ENCODE data around the gene INTS15. TPM values are rescaled to one million over a fixed set of nuclear protein-coding genes. Genes with fewer than 3 reads are reported as not detected.
"Not testable (repeated sequence)": the region's sequence is repeated elsewhere in the genome, so short reads cannot be mapped to it uniquely, and the experiment has no call there.

INTS15 gene
- total RNA-seq, 2 experiments from 2014 or later: 40.4 to 48.3 TPM

GRCh38 chr7:6563936-6564770, 25.7 kb upstream of the INTS15 start:
- ChIA-PET CTCF (interaction anchor here (0.5 kb wide), 1 partner anchor 260 kb away, joined by 6 read pairs; no protein-coding TSS in a partner anchor), POLR2A (no interaction called here)
- H3K4me3 Mint-ChIP-seq: no peak overlapping the region
- no peak overlapping the region for H3K27ac Mint-ChIP-seq
- peaks cover 5% of the 10 kb centered on the region for H3K4me1 Mint-ChIP-seq
- H3K27me3 Mint-ChIP-seq: peaks cover 1% of the 10 kb centered on the region
- H3K9me3 Mint-ChIP-seq: no peaks in the 10 kb centered on the region
- DNase-seq: no peak
- no peaks in the 10 kb centered on the region for H3K36me3 Mint-ChIP-seq (ENCODE audit: low read depth)

GRCh38 chr7:6565655-6566054, 24.2 kb upstream of the INTS15 start:
- Mint-ChIP-seq H3K4me1 (peaks cover 5% of the 10 kb centered on the region), H3K36me3 (ENCODE audit: low read depth) (no peaks in the 10 kb centered on the region), H3K4me3 (no peak overlapping the region), H3K9me3 (no peaks in the 10 kb centered on the region), H3K27me3 (peaks cover 3% of the 10 kb centered on the region), H3K27ac (no peak overlapping the region)
- POLR2A ChIA-PET: no interaction called here
- CTCF ChIA-PET: interaction anchor here (1.1 kb wide), 1 partner anchor 10 kb away, joined by 3 read pairs; no protein-coding TSS in a partner anchor
- no peak for DNase-seq

GRCh38 chr7:6567886-6568285, 21.9 kb upstream of the INTS15 start:
- H3K4me3 Mint-ChIP-seq: no peak overlapping the region
- DNase-seq: no peak
- no peaks in the 10 kb centered on the region for H3K9me3 Mint-ChIP-seq
- CTCF ChIA-PET: interaction anchor here (0.7 to 1.6 kb wide), 6 partner anchors 9 to 1586 kb away, joined by 3 to 4 read pairs (median 3); no protein-coding TSS in a partner anchor
- POLR2A ChIA-PET: no interaction called here
- no peaks in the 10 kb centered on the region for H3K36me3 Mint-ChIP-seq (ENCODE audit: low read depth)
- H3K27ac Mint-ChIP-seq: no peak overlapping the region
- H3K4me1 Mint-ChIP-seq: peaks cover 5% of the 10 kb centered on the region
- H3K27me3 Mint-ChIP-seq: peaks cover 3% of the 10 kb centered on the region

- Mint-ChIP-seq H3K36me3 (ENCODE audit: low read depth) (no peaks in the 10 kb centered on the region), H3K9me3 (no peaks in the 10 kb centered on the region), H3K27ac (no peak overlapping the region), H3K4me3 (no peak overlapping the region), H3K27me3 (peaks cover 3% of the 10 kb centered on the region), H3K4me1 (no peaks in the 10 kb centered on the region)
- CTCF ChIA-PET: interaction anchor here (0.6 to 2.4 kb wide), 6 partner anchors 9 to 1325 kb away, joined by 3 to 11 read pairs (median 4); partner anchors contain the start of gene INTS15
- no peak for DNase-seq
- POLR2A ChIA-PET: no interaction called here
These were observed 18.6 kb upstream of the INTS15 start for GRCh38 chr7:6571160-6571779.

- CTCF ChIA-PET: interaction anchor here (0.8 to 5.3 kb wide), 7 partner anchors 9 to 64 kb away, joined by 3 to 29 read pairs (median 4); partner anchors contain the start of gene INTS15
- Mint-ChIP-seq H3K27me3 (no peaks in the 10 kb centered on the region), H3K4me1 (peaks cover 21% of the 10 kb centered on the region), H3K27ac (no peak overlapping the region), H3K36me3 (ENCODE audit: low read depth) (peaks cover 6% of the 10 kb centered on the region), H3K4me3 (no peak overlapping the region), H3K9me3 (no peaks in the 10 kb centered on the region)
- POLR2A ChIA-PET: interaction anchor here (1.1 kb wide), 1 partner anchor 16 kb away, joined by 3 read pairs; no protein-coding TSS in a partner anchor
- no peak for DNase-seq
These were observed 14.4 kb upstream of the INTS15 start for GRCh38 chr7:6575281-6576023.

- H3K9me3 Mint-ChIP-seq: no peaks in the 10 kb centered on the region
- H3K36me3 Mint-ChIP-seq (ENCODE audit: low read depth): peaks cover 11% of the 10 kb centered on the region
- peak overlapping the region; percentile 85 for H3K27ac Mint-ChIP-seq
- peaks cover 29% of the 10 kb centered on the region for H3K4me1 Mint-ChIP-seq
- ChIA-PET CTCF (interaction anchor here (0.9 to 5.3 kb wide), 5 partner anchors 8 to 450 kb away, joined by 3 to 29 read pairs (median 3); partner anchors contain the start of gene INTS15), POLR2A (no interaction called here)
- DNase-seq: no peak
- H3K4me3 Mint-ChIP-seq: peak overlapping the region; percentile 56
- H3K27me3 Mint-ChIP-seq: no peaks in the 10 kb centered on the region
These were observed 13.6 kb upstream of the INTS15 start for GRCh38 chr7:6576024-6576866.

GRCh38 chr7:6576867-6577368, 12.9 kb upstream of the INTS15 start:
- Mint-ChIP-seq H3K4me3 (peak overlapping the region; percentile 84), H3K27ac (peak overlapping the region; percentile 94), H3K36me3 (ENCODE audit: low read depth) (peaks cover 17% of the 10 kb centered on the region), H3K4me1 (peaks cover 36% of the 10 kb centered on the region)
- H3K9me3 Mint-ChIP-seq, POLR2A ChIA-PET, H3K27me3 Mint-ChIP-seq, DNase-seq: not testable (repeated sequence)
- CTCF ChIA-PET: interaction anchor here (0.9 to 5.3 kb wide), 4 partner anchors 9 to 450 kb away, joined by 3 to 29 read pairs (median 4); partner anchors contain the start of gene INTS15

- ChIA-PET POLR2A (no interaction called here), CTCF (interaction anchor here (1.2 to 5.3 kb wide), 4 partner anchors 11 to 29 kb away, joined by 4 to 29 read pairs (median 4); partner anchors contain the start of gene INTS15)
- Mint-ChIP-seq H3K36me3 (ENCODE audit: low read depth) (peaks cover 19% of the 10 kb centered on the region), H3K4me3 (peak within 1 kb of the TSS; percentile 84), H3K27me3 (no peaks in the 10 kb centered on the region), H3K27ac (peak within 1 kb of the TSS; percentile 94), H3K9me3 (no peaks in the 10 kb centered on the region), H3K4me1 (peaks cover 38% of the 10 kb centered on the region)
- DNase-seq: peak; percentile 88
These were observed 12.3 kb upstream of the INTS15 start, which contains the start of gene ZDHHC4 for GRCh38 chr7:6577369-6578113. Gene ZDHHC4, plus strand, starts transcription at chr7:6577454. Its CDS starts 3,108 bp downstream, at chr7:6580562.

- peaks cover 22% of the 10 kb centered on the region for H3K36me3 Mint-ChIP-seq (ENCODE audit: low read depth)
- peaks cover 38% of the 10 kb centered on the region for H3K4me1 Mint-ChIP-seq
- no peaks in the 10 kb centered on the region for H3K9me3 Mint-ChIP-seq
- peak overlapping the region; percentile 94 for H3K27ac Mint-ChIP-seq
- DNase-seq: no peak
- POLR2A ChIA-PET: no interaction called here
- peak overlapping the region; percentile 84 for H3K4me3 Mint-ChIP-seq
- no peaks in the 10 kb centered on the region for H3K27me3 Mint-ChIP-seq
- CTCF ChIA-PET: interaction anchor here (1.2 to 5.3 kb wide), 4 partner anchors 10 to 30 kb away, joined by 4 to 29 read pairs (median 4); partner anchors contain the start of gene INTS15
These were observed 11.4 kb upstream of the INTS15 start for GRCh38 chr7:6578114-6579084.

GRCh38 chr7:6579446-6579845, 10.4 kb upstream of the INTS15 start:
- peak overlapping the region; percentile 56 for H3K27ac Mint-ChIP-seq
- no peaks in the 10 kb centered on the region for H3K27me3 Mint-ChIP-seq
- POLR2A ChIA-PET: no interaction called here
- no peaks in the 10 kb centered on the region for H3K9me3 Mint-ChIP-seq
- H3K36me3 Mint-ChIP-seq (ENCODE audit: low read depth): peaks cover 26% of the 10 kb centered on the region
- peaks cover 38% of the 10 kb centered on the region for H3K4me1 Mint-ChIP-seq
- CTCF ChIA-PET: interaction anchor here (1.3 kb wide), 1 partner anchor 10 kb away, joined by 5 read pairs; the partner anchor contains the start of gene INTS15
- peak overlapping the region; percentile 84 for H3K4me3 Mint-ChIP-seq
- no peak for DNase-seq
